PFSK-1 (cell line): ENCODE results near the gene KRTAP20-4.

Experiments used
- FOXP2 ChIP-seq: optimal IDR thresholded peaks from 2 replicates; pipeline ENCODE3; 2011; ENCODE audit warnings: borderline replicate concordance, control low read depth, inconsistent platforms; ENCODE audit not compliant: insufficient read depth; ENCODE audit errors: extremely low read length, extremely low read depth
- POLR2AphosphoS5 ChIP-seq: IDR thresholded peaks from 2 replicates; pipeline ENCODE4 v1.6.1; 2012; ENCODE audit warnings: low read depth, mild to moderate bottlenecking, control low read depth, low read length, moderate library complexity
- REST ChIP-seq, 2 experiments: IDR thresholded peaks; 2 replicates each; pipeline versions ENCODE4 v1.6.1 to v1.8.0; 2011 to 2012; ENCODE audit warnings: low read depth in 2 of 2, low read length in 2 of 2, control low read depth in 1 of 2, inconsistent platforms in 1 of 2, mild to moderate bottlenecking in 1 of 2, moderate library complexity in 1 of 2; ENCODE audit not compliant: insufficient read depth in 1 of 2
- SIN3A ChIP-seq: IDR thresholded peaks from 2 replicates; pipeline ENCODE4 v1.6.1; 2012; ENCODE audit warnings: mild to moderate bottlenecking, low read length, moderate library complexity, borderline replicate concordance; ENCODE audit not compliant: insufficient read depth
- TAF1 ChIP-seq: IDR thresholded peaks from 2 replicates; pipeline ENCODE4 v1.6.1; 2012; ENCODE audit warnings: low read length, control low read depth, borderline replicate concordance; ENCODE audit not compliant: insufficient read depth

The KRTAP20-4 gene

GRCh38 chr21:30638686-30639085 is 18.3 kb downstream of the KRTAP20-4 start:
- TF ChIP-seq REST (IDR thresholded peaks at IDR 0.05; ENCODE audit: insufficient read depth in 1 of 2, low read depth in 2 of 2, low read length in 2 of 2) (no peak), POLR2AphosphoS5 (no peak), SIN3A (no peak), TAF1 (no peak), FOXP2 (no peak)

- TF ChIP-seq POLR2AphosphoS5 = no peak
- TF ChIP-seq TAF1 = no peak
Measured at GRCh38 chr21:30642564-30642963, 22.1 kb downstream of the KRTAP20-4 start, which contains the start of gene KRTAP20-3. Gene KRTAP20-3, plus strand, starts transcription at chr21:30642864.

- TF ChIP-seq POLR2AphosphoS5 (no peak), SIN3A (no peak), FOXP2 (no peak)
Measured at GRCh38 chr21:30646904-30647414, 26.5 kb downstream of the KRTAP20-4 start.

GRCh38 chr21:30652891-30653290 is 32.5 kb downstream of the KRTAP20-4 start:
- TF ChIP-seq SIN3A = no peak
- TF ChIP-seq REST (IDR thresholded peaks at IDR 0.05; ENCODE audit: insufficient read depth in 1 of 2, low read depth in 2 of 2, low read length in 2 of 2) = no peak
- TF ChIP-seq TAF1 = no peak
- no peak for TF ChIP-seq FOXP2
- no peak for TF ChIP-seq POLR2AphosphoS5

- TF ChIP-seq TAF1 = no peak
- TF ChIP-seq REST (IDR thresholded peaks at IDR 0.05; ENCODE audit: insufficient read depth in 1 of 2, low read depth in 2 of 2, low read length in 2 of 2) = no peak
- no peak for TF ChIP-seq SIN3A
Measured at GRCh38 chr21:30668776-30669175, 48.3 kb downstream of the KRTAP20-4 start.
